ENCODE measurements around the gene CEP350. TPM values are rescaled to one million over a fixed set of nuclear protein-coding genes. Genes with fewer than 3 reads are reported as not detected.

Gene CEP350
- total and polyA plus RNA-seq, 2 donors from 2014 or later = 2.8 to 46.5 TPM

- H3K9me3 ChIP-seq (ENCODE audit: control insufficient read depth in 2 of 3, insufficient read depth in 1 of 3, low read length in 3 of 3) = no peaks in the 10 kb centered on the region
- DNase-seq (peak in 2 of 5 donors; percentile 13 to 66), FAIRE-seq (no peak)
- TF ChIP-seq CTCF (IDR thresholded peaks at IDR 0.05; ENCODE audit: borderline replicate concordance, extremely low read depth, insufficient read depth) = no peak
- intact Hi-C loops (cut with DNase I) = no loop called here
- no peak overlapping the region for H3K4me3 ChIP-seq (ENCODE audit: low read length in 3 of 3)
- H3K4me1 ChIP-seq (ENCODE audit: control insufficient read depth in 2 of 3, insufficient read depth in 2 of 3, low read depth in 1 of 3, low read length in 3 of 3) = peaks cover 0 to 7% (median 0%) of the 10 kb centered on the region in 3 donors
- H3K9ac ChIP-seq (ENCODE audit: low read length in 3 of 3) = no peak overlapping the region
- peaks cover 2 to 21% (median 17%) of the 10 kb centered on the region in 3 donors for H3K36me3 ChIP-seq (ENCODE audit: control insufficient read depth in 2 of 3, insufficient read depth in 3 of 3, low read length in 3 of 3)
- H3K27ac ChIP-seq (ENCODE audit: low read depth in 2 of 2, low read length in 2 of 2) = no peak overlapping the region
- no peaks in the 10 kb centered on the region for H3K27me3 ChIP-seq (ENCODE audit: control insufficient read depth, insufficient read depth, low read length)
Measured at GRCh38 chr1:180112984-180113647, 158.5 kb downstream of the CEP350 start.

GRCh38 chr1:180114396-180114945, 159.9 kb downstream of the CEP350 start:
- H3K4me3 ChIP-seq (ENCODE audit: low read length in 3 of 3) = no peak overlapping the region
- H3K27ac ChIP-seq (ENCODE audit: low read depth in 2 of 2, low read length in 2 of 2) = no peak overlapping the region
- H3K9ac ChIP-seq (ENCODE audit: low read length in 3 of 3) = no peak overlapping the region
- peaks cover 2 to 21% (median 17%) of the 10 kb centered on the region in 3 donors for H3K36me3 ChIP-seq (ENCODE audit: control insufficient read depth in 2 of 3, insufficient read depth in 3 of 3, low read length in 3 of 3)
- intact Hi-C loops (cut with DNase I) = no loop called here
- H3K27me3 ChIP-seq (ENCODE audit: control insufficient read depth, insufficient read depth, low read length) = no peaks in the 10 kb centered on the region
- no peaks in the 10 kb centered on the region for H3K9me3 ChIP-seq (ENCODE audit: control insufficient read depth in 2 of 3, insufficient read depth in 1 of 3, low read length in 3 of 3)
- H3K4me1 ChIP-seq (ENCODE audit: control insufficient read depth in 2 of 3, insufficient read depth in 2 of 3, low read depth in 1 of 3, low read length in 3 of 3) = peaks cover 0 to 7% (median 0%) of the 10 kb centered on the region in 3 donors
- FAIRE-seq (no peak), DNase-seq (no peak)
- TF ChIP-seq CTCF (IDR thresholded peaks at IDR 0.05; ENCODE audit: borderline replicate concordance, extremely low read depth, insufficient read depth) = no peak

GRCh38 chr1:180116964-180117763, 162.6 kb downstream of the CEP350 start:
- no peak overlapping the region for H3K9ac ChIP-seq (ENCODE audit: low read length in 3 of 3)
- H3K9me3 ChIP-seq (ENCODE audit: control insufficient read depth in 2 of 3, insufficient read depth in 1 of 3, low read length in 3 of 3) = no peaks in the 10 kb centered on the region
- H3K27me3 ChIP-seq (ENCODE audit: control insufficient read depth, insufficient read depth, low read length) = no peaks in the 10 kb centered on the region
- FAIRE-seq = no peak
- H3K27ac ChIP-seq (ENCODE audit: low read depth in 2 of 2, low read length in 2 of 2) = no peak overlapping the region
- peaks cover 0 to 7% (median 0%) of the 10 kb centered on the region in 3 donors for H3K4me1 ChIP-seq (ENCODE audit: control insufficient read depth in 2 of 3, insufficient read depth in 2 of 3, low read depth in 1 of 3, low read length in 3 of 3)
- TF ChIP-seq CTCF (IDR thresholded peaks at IDR 0.05; ENCODE audit: borderline replicate concordance, extremely low read depth, insufficient read depth) = no peak
- DNase-seq = no peak
- intact Hi-C loops (cut with DNase I) = no loop called here
- no peak overlapping the region for H3K4me3 ChIP-seq (ENCODE audit: low read length in 3 of 3)
- H3K36me3 ChIP-seq (ENCODE audit: control insufficient read depth in 2 of 3, insufficient read depth in 3 of 3, low read length in 3 of 3) = peaks cover 2 to 5% (median 5%) of the 10 kb centered on the region in 3 donors

All from kidney (tissue), 14 donors.